HG03565 (cell line): ENCODE data around the gene DNAH12.

Source experiments
- ATAC-seq: cut with Tn5 transposase; IDR thresholded peaks from one replicate; pipeline ENCODE4 v1.9.1; 2021; ENCODE audit warnings: mild to moderate bottlenecking, moderate library complexity; ENCODE audit not compliant: unreplicated experiment

Gene DNAH12

GRCh38 chr3:57252404-57252803, 291.7 kb downstream of the DNAH12 start:
- ATAC-seq = no peak

GRCh38 chr3:57244946-57245345, 299.2 kb downstream of the DNAH12 start:
- ATAC-seq = no peak
